Measurements from ENCODE around the gene FETUB.

Gene FETUB

DNA sequence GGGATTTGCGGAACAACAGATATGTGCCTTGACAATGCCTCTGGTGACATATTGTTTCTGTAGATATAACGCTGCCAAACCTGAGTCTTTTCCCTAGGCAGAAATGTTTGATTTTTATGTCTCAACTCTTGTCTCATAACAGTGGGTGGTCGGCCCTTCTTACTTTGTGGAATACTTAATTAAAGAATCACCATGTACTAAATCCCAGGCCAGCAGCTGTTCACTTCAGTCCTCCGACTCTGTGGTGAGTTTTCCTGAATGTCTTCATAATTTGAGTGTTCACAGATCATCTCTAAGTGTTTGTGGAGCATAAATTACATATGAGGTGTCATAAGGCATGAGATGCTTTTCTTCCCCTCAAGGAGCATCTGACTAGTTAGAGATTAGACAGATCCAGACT lies 5.9 kb downstream of the FETUB start:
- Histone ChIP-seq H3K4me3 (no peak overlapping the region), H4K20me1 (no peaks in the 10 kb centered on the region), H3K4me1 (0 out of 2 replicates have a peak, but pooled peaks cover 6% of the 10 kb centered on the region), H3K4me2 (no peak overlapping the region), H3K27me3 (no peaks in the 10 kb centered on the region), H3K9me3 (no peaks in the 10 kb centered on the region), H3K9ac (no peak overlapping the region), H3K27ac (no peak overlapping the region), H3K36me3 (no peaks in the 10 kb centered on the region)
- no peak for TF ChIP-seq Cebpa-rat (IDR thresholded peaks at IDR 0.05)

- Histone ChIP-seq H3K36me3 (no peaks in the 10 kb centered on the region), H3K9me3 (no peaks in the 10 kb centered on the region), H3K9ac (no peak overlapping the region), H3K4me3 (no peak overlapping the region), H4K20me1 (no peaks in the 10 kb centered on the region), H3K27ac (no peak overlapping the region), H3K27me3 (no peaks in the 10 kb centered on the region), H3K4me1 (0 out of 2 replicates have a peak, but pooled peaks cover 5% of the 10 kb centered on the region), H3K4me2 (no peak overlapping the region)
- no peak for TF ChIP-seq Cebpa-rat (IDR thresholded peaks at IDR 0.05)
Measured at GRCh38 chr3:186646841-186647240, 6.6 kb downstream of the FETUB start.

- Histone ChIP-seq H3K36me3 (no peaks in the 10 kb centered on the region), H3K9ac (no peak overlapping the region), H3K27ac (no peak overlapping the region), H3K4me2 (no peak overlapping the region), H4K20me1 (no peaks in the 10 kb centered on the region), H3K9me3 (no peaks in the 10 kb centered on the region), H3K4me1 (peaks cover 19% of the 10 kb centered on the region), H3K27me3 (no peaks in the 10 kb centered on the region), H3K4me3 (no peak overlapping the region)
- no peak for TF ChIP-seq Cebpa-rat (IDR thresholded peaks at IDR 0.05)
Measured at GRCh38 chr3:186648851-186649250, 8.7 kb downstream of the FETUB start.

DNA sequence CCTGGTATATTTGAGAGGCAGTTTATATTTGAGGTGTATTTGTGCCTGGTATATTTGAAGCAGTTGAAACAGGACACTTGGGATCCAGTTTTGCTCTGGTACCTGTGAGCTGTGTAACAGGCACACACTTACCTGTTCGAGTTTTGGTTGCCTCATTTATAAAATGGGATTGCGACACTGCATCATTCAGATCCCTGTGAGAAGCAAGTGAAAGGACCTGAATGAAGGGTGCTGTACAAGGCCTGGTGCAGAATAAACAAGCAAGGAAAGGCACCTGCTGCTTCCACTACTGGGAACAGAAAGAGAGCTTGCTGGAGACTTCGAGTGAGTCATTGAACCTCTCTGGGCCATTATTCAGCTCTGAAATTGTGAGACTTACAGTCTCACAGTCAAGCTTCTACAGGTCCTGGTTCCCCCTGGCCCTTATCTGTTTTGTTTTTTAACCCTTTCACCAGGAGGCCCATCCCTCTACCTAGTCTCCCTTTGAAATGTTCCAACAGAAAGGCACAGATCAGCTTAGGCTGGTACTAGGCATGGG lies 11.5 kb downstream of the FETUB start:
- Histone ChIP-seq H3K4me1 (peaks cover 23% of the 10 kb centered on the region), H4K20me1 (no peaks in the 10 kb centered on the region), H3K27ac (no peak overlapping the region), H3K36me3 (no peaks in the 10 kb centered on the region), H3K4me2 (no peak overlapping the region; the same call in 1 of the 2 replicates), H3K9ac (no peak overlapping the region), H3K4me3 (no peak overlapping the region), H3K27me3 (no peaks in the 10 kb centered on the region), H3K9me3 (no peaks in the 10 kb centered on the region)
- no peak; the same call in 1 of the 2 replicates for TF ChIP-seq Cebpa-rat (IDR thresholded peaks at IDR 0.05)

- Histone ChIP-seq H3K9ac (no peak overlapping the region), H3K4me3 (no peak overlapping the region), H3K36me3 (no peaks in the 10 kb centered on the region), H3K4me1 (peaks cover 23% of the 10 kb centered on the region), H4K20me1 (no peaks in the 10 kb centered on the region), H3K9me3 (no peaks in the 10 kb centered on the region), H3K27me3 (no peaks in the 10 kb centered on the region), H3K4me2 (peak overlapping the region; percentile 68), H3K27ac (no peak overlapping the region)
- TF ChIP-seq Cebpa-rat (IDR thresholded peaks at IDR 0.05): no peak
Measured at GRCh38 chr3:186653080-186653707, 13.0 kb downstream of the FETUB start.

- no peak for TF ChIP-seq Cebpa-rat (IDR thresholded peaks at IDR 0.05)
- no peak overlapping the region for H3K9ac ChIP-seq
Measured at GRCh38 chr3:186653984-186654383, 13.8 kb downstream of the FETUB start.

GRCh38 chr3:186663361-186664118 lies 23.3 kb downstream of the FETUB start:
- Histone ChIP-seq H3K4me3 (no peak overlapping the region), H3K4me1 (no peaks in the 10 kb centered on the region), H3K27me3 (no peaks in the 10 kb centered on the region), H3K9ac (no peak overlapping the region), H3K27ac (no peak overlapping the region), H3K36me3 (no peaks in the 10 kb centered on the region), H3K9me3 (no peaks in the 10 kb centered on the region), H4K20me1 (no peaks in the 10 kb centered on the region), H3K4me2 (no peak overlapping the region)
- TF ChIP-seq Cebpa-rat (IDR thresholded peaks at IDR 0.05): no peak

More at GRCh38 chr3:186653984-186654383, 13.8 kb downstream of the FETUB start:
- Histone ChIP-seq H4K20me1 (no peaks in the 10 kb centered on the region), H3K4me3 (no peak overlapping the region), H3K27ac (no peak overlapping the region), H3K36me3 (no peaks in the 10 kb centered on the region), H3K9me3 (no peaks in the 10 kb centered on the region), H3K27me3 (no peaks in the 10 kb centered on the region), H3K4me1 (peaks cover 23% of the 10 kb centered on the region), H3K4me2 (no peak overlapping the region)

DNA sequence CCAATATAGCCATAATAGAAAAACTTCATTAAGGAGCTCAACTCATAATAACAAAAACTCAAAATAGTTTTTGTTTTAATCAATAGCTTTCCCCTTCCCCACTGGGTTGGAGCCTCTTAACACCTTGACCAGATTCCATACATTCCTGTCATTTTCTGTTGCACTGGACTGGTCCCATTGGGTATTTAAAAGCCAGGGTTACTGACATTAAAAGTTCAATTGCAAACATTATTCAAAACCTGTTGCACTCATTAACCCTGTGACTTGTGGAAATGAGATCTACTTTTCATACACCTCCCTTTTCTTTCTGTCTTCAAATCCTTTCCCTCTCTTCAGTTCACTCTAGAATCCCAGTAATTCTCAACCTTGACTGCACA lies 23.9 kb downstream of the FETUB start:
- H3K36me3 ChIP-seq: no peaks in the 10 kb centered on the region
- H4K20me1 ChIP-seq: no peaks in the 10 kb centered on the region
- H3K27ac ChIP-seq: no peak overlapping the region
- H3K4me2 ChIP-seq: no peak overlapping the region
- TF ChIP-seq Cebpa-rat (IDR thresholded peaks at IDR 0.05): no peak
- H3K4me1 ChIP-seq: no peaks in the 10 kb centered on the region
- H3K4me3 ChIP-seq: no peak overlapping the region
- no peak overlapping the region for H3K9ac ChIP-seq
- no peaks in the 10 kb centered on the region for H3K9me3 ChIP-seq
- no peaks in the 10 kb centered on the region for H3K27me3 ChIP-seq

GRCh38 chr3:186664506-186664905 lies 24.3 kb downstream of the FETUB start:
- H3K4me1 ChIP-seq: no peaks in the 10 kb centered on the region
- H4K20me1 ChIP-seq: no peaks in the 10 kb centered on the region
- no peaks in the 10 kb centered on the region for H3K9me3 ChIP-seq
- H3K9ac ChIP-seq: no peak overlapping the region
- no peaks in the 10 kb centered on the region for H3K27me3 ChIP-seq
- TF ChIP-seq Cebpa-rat (IDR thresholded peaks at IDR 0.05): no peak
- H3K36me3 ChIP-seq: no peaks in the 10 kb centered on the region
- no peak overlapping the region for H3K27ac ChIP-seq
- no peak overlapping the region for H3K4me2 ChIP-seq
- no peak overlapping the region for H3K4me3 ChIP-seq

GRCh38 chr3:186665625-186666188 lies 25.5 kb downstream of the FETUB start, which contains the start of gene HRG:
HRG (plus strand) TSS chr3:186666014; CDS start chr3:186666032, 18 bp downstream.
- Histone ChIP-seq H3K27me3 (no peaks in the 10 kb centered on the region), H3K4me2 (no peak within 1 kb of the TSS), H3K9me3 (no peaks in the 10 kb centered on the region), H3K27ac (no peak within 1 kb of the TSS), H3K9ac (no peak within 1 kb of the TSS), H3K4me3 (no peak within 1 kb of the TSS), H3K4me1 (no peaks in the 10 kb centered on the region), H4K20me1 (no peaks in the 10 kb centered on the region), H3K36me3 (no peaks in the 10 kb centered on the region)
- TF ChIP-seq Cebpa-rat (IDR thresholded peaks at IDR 0.05): no peak

All from BLaER1 (cell line).